ENCODE data around the gene NPIPB8. TPM values are rescaled to one million over a fixed set of nuclear protein-coding genes. Genes with fewer than 3 reads are reported as not detected.
"Not testable (repeated sequence)": the region's sequence is repeated elsewhere in the genome, so short reads cannot be mapped to it uniquely, and the experiment has no call there.

The NPIPB8 gene
- polyA plus RNA-seq, 3 donors = 0.11 TPM; not detected in 2

DNA sequence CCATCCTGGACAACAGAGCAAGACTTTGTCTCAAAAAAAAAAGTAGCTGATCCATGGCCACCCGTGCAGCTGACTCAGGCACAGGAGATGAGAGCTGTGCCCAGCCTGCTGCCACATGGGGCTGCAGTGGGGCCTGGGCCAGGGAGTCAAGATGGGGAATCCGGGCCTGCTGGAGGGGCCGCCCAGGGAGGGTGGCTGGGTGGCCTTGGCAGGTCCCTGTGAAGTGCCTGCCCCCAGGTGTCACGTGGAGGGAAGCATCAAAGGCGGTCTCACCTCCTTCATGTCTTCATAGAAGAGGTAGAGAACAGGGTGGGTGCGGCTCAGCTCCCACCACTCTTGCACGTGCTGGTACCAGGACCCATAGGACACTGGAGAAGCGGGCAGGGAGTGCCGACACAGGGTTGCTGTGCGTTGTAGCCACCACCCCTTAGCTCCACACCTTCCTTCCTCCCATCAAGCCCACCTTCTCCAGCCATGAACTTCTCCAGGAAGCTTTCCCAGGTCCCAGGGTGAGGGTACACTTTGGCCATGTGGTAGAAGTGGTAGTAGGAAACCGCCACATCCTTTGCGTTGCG lies 44.8 kb upstream of the NPIPB8 start:
- Histone ChIP-seq H3K36me3 (replicated peaks in 1 of 2; ENCODE audit: control insufficient read depth in 1 of 2, insufficient read depth in 2 of 2, low read length in 2 of 2) (peaks cover 35 to 45% of the 10 kb centered on the region in 2 donors), H3K9ac (ENCODE audit: insufficient read depth, low read length, poor library complexity, severe bottlenecking) (no peak overlapping the region), H3K9me3 (replicated peaks in 1 of 2; ENCODE audit: control insufficient read depth in 1 of 2, insufficient read depth in 1 of 2, low read length in 2 of 2) (no peaks in the 10 kb centered on the region), H2AFZ (ENCODE audit: insufficient read depth, low read depth, low read length, poor library complexity, severe bottlenecking) (no peak overlapping the region), H4K20me1 (ENCODE audit: insufficient read depth, low read length) (no peaks in the 10 kb centered on the region), H3K27me3 (ENCODE audit: control insufficient read depth in 2 of 2, insufficient read depth in 2 of 2, low read length in 2 of 2) (no peaks in the 10 kb centered on the region), H3K27ac (ENCODE audit: low read depth in 1 of 2, low read length in 2 of 2) (no peak overlapping the region), H3K4me2 (replicated peaks; ENCODE audit: extremely low read depth, low read length, poor library complexity, severe bottlenecking) (no peak overlapping the region), H3K4me3 (replicated peaks in 1 of 3; ENCODE audit: low read depth in 2 of 3, low read length in 3 of 3) (no peak overlapping the region), H3K4me1 (ENCODE audit: control insufficient read depth in 1 of 2, insufficient read depth in 2 of 2, low read length in 2 of 2) (peaks cover 18 to 20% of the 10 kb centered on the region in 2 donors), H3K79me2 (ENCODE audit: insufficient read depth, low read length) (no peaks in the 10 kb centered on the region)
- WGBS (ENCODE audit: insufficient coverage) = 91% methylated on average over 11 of the region's 13 CpGs
- no peak for DNase-seq
- TF ChIP-seq, protein P1, sequence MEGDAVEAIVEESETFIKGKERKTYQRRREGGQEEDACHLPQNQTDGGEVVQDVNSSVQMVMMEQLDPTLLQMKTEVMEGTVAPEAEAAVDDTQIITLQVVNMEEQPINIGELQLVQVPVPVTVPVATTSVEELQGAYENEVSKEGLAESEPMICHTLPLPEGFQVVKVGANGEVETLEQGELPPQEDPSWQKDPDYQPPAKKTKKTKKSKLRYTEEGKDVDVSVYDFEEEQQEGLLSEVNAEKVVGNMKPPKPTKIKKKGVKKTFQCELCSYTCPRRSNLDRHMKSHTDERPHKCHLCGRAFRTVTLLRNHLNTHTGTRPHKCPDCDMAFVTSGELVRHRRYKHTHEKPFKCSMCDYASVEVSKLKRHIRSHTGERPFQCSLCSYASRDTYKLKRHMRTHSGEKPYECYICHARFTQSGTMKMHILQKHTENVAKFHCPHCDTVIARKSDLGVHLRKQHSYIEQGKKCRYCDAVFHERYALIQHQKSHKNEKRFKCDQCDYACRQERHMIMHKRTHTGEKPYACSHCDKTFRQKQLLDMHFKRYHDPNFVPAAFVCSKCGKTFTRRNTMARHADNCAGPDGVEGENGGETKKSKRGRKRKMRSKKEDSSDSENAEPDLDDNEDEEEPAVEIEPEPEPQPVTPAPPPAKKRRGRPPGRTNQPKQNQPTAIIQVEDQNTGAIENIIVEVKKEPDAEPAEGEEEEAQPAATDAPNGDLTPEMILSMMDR (IDR thresholded peaks at IDR 0.05) = no peak
- Mint-ChIP-seq H3K27ac (no peak overlapping the region), H3K4me1 (peaks cover 19% of the 10 kb centered on the region), H3K36me3 (peaks cover 50 to 51% of the 10 kb centered on the region in 2 donors), H3K4me3 (no peak overlapping the region), H3K9me3 (no peaks in the 10 kb centered on the region), H3K27me3 (ENCODE audit: low read depth in 3 of 3) (peaks cover 0 to 4% (median 3%) of the 10 kb centered on the region in 3 donors)
- intact Hi-C loops (cut with micrococcal nuclease) = no loop called here

DNA sequence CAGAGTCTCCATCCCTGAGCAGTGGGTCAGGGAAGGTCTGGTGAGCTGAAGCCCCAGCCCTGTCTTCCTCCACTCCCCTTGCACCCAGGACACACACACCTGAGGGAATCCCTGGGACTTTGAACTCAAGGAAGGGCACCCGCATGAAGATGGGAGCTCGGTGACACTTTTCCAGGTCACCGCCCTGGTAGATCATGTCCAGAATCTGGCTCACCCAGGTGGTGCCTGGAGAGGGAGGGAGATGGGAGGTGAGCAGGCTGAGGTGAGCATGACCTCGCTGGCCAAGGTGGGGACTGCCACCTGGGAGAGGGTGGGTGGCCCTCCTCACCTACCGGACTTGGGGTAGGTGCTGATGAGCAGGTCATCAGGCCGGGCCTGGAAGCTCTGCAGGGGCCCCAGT lies 42.4 kb upstream of the NPIPB8 start:
- H3K9ac ChIP-seq (ENCODE audit: insufficient read depth, low read length, poor library complexity, severe bottlenecking); H2AFZ ChIP-seq (ENCODE audit: insufficient read depth, low read depth, low read length, poor library complexity, severe bottlenecking); H3K4me3 ChIP-seq (replicated peaks in 1 of 3; ENCODE audit: low read depth in 2 of 3, low read length in 3 of 3); H3K79me2 ChIP-seq (ENCODE audit: insufficient read depth, low read length); H4K20me1 ChIP-seq (ENCODE audit: insufficient read depth, low read length); H3K4me2 ChIP-seq (replicated peaks; ENCODE audit: extremely low read depth, low read length, poor library complexity, severe bottlenecking); H3K4me3 Mint-ChIP-seq; H3K27ac ChIP-seq (ENCODE audit: low read depth in 1 of 2, low read length in 2 of 2); DNase-seq; intact Hi-C loops (cut with micrococcal nuclease); H3K27ac Mint-ChIP-seq; H3K9me3 ChIP-seq (replicated peaks in 1 of 2; ENCODE audit: control insufficient read depth in 1 of 2, insufficient read depth in 1 of 2, low read length in 2 of 2); H3K9me3 Mint-ChIP-seq; H3K27me3 Mint-ChIP-seq (ENCODE audit: low read depth in 3 of 3); H3K27me3 ChIP-seq (ENCODE audit: control insufficient read depth in 2 of 2, insufficient read depth in 2 of 2, low read length in 2 of 2): not testable (repeated sequence)
- Histone ChIP-seq H3K36me3 (replicated peaks in 1 of 2; ENCODE audit: control insufficient read depth in 1 of 2, insufficient read depth in 2 of 2, low read length in 2 of 2) (peaks cover 18 to 21% of the 10 kb centered on the region in 2 donors), H3K4me1 (ENCODE audit: control insufficient read depth in 1 of 2, insufficient read depth in 2 of 2, low read length in 2 of 2) (peaks cover 21 to 22% of the 10 kb centered on the region in 2 donors)
- peaks cover 19% of the 10 kb centered on the region for H3K4me1 Mint-ChIP-seq
- WGBS (ENCODE audit: insufficient coverage) = 100% methylated on average over 1 of the region's 6 CpGs
- H3K36me3 Mint-ChIP-seq = peaks cover 27 to 28% of the 10 kb centered on the region in 2 donors
